ENCODE data around the gene PAM. TPM values are rescaled to one million over a fixed set of nuclear protein-coding genes. Genes with fewer than 3 reads are reported as not detected.

The PAM gene
- total and polyA plus RNA-seq, 2 donors (not counting 3 experiments of a cell fraction or from before 2014, with no cell fraction given): 118 to 176 TPM

DNA sequence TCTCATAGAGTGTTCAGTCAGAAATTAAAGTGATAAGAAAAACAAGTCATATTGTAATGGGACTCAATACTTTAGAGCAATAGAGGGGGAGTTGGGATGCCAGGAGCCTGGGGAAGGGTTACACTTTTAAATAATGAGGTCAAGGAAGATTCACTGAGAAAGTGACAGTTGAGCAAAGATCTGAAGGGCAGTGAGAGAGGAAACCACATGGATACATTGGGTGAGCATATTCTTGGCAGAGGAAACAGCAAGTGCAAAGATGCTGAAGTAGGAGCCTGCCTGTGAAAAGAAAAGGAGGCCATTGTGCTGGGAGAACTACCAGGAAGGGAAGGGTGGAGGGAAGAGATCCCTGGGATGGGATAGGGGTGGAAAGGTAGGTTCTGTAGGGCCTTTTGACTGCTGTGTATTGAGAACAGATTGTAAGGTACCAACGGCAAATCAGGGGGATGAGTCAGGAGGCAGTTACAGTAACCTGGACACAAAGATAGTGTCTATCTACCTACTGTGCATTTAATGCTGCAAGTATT is 79.4 kb downstream of the PAM start:
- H3K27me3 ChIP-seq (ENCODE audit: control insufficient read depth in 2 of 2, insufficient read depth in 2 of 2, low read length in 2 of 2): no peaks in the 10 kb centered on the region
- no peaks in the 10 kb centered on the region for H3K9me3 ChIP-seq (replicated peaks; ENCODE audit: control insufficient read depth, insufficient read depth, low read length)
- H3K9ac ChIP-seq (replicated peaks; ENCODE audit: extremely low read depth, insufficient read depth, low read length): no peak overlapping the region
- H3K79me2 ChIP-seq (ENCODE audit: control insufficient read depth, insufficient read depth, low read length): no peaks in the 10 kb centered on the region
- no peak overlapping the region for H3K4me2 ChIP-seq (ENCODE audit: insufficient read depth, low read length)
- H4K20me1 ChIP-seq (replicated peaks; ENCODE audit: control insufficient read depth, extremely low read depth, insufficient read depth, low read length): no peaks in the 10 kb centered on the region
- intact Hi-C loops (cut with micrococcal nuclease) (no loop called here), dilution Hi-C loops (cut with MboI; ENCODE audit: extremely low pct_ligation_motif_present, low sequenced_read_pairs) (no loop called here)
- H3K36me3 ChIP-seq (ENCODE audit: control insufficient read depth in 2 of 2, extremely low read depth in 1 of 2, insufficient read depth in 2 of 2, low read length in 2 of 2): no peaks in the 10 kb centered on the region
- H3K27ac ChIP-seq (ENCODE audit: insufficient read depth, low read depth, low read length): no peak overlapping the region
- CTCF ChIA-PET: no interaction called here
- no peak for DNase-seq (ENCODE audit: low read depth, low spot score)
- no peak overlapping the region for H3K4me3 ChIP-seq (replicated peaks in 1 of 3; ENCODE audit: insufficient read depth in 1 of 3, low read depth in 1 of 3, low read length in 3 of 3)
- POLR2A ChIA-PET: no interaction called here
- H2AFZ ChIP-seq (ENCODE audit: low read depth, low read length): no peak overlapping the region
- no peaks in the 10 kb centered on the region for H3K9me1 ChIP-seq (replicated peaks; ENCODE audit: control insufficient read depth, extremely low read depth, insufficient read depth, low read length)
- no peak for FAIRE-seq
- peaks cover 5% of the 10 kb centered on the region for H3K4me1 ChIP-seq (ENCODE audit: control insufficient read depth, extremely low read depth, insufficient read depth, low read length)
- no TSS peak for BruUV-seq (replicated peaks)
- TF ChIP-seq GATA2 (IDR thresholded peaks at IDR 0.05; ENCODE audit: insufficient read depth, insufficient read length, low read depth, low read length): no peak
- TF ChIP-seq FOS (IDR thresholded peaks at IDR 0.05; ENCODE audit: borderline replicate concordance, insufficient read depth, low read length): no peak
- no peak for TF ChIP-seq EZH2 (IDR thresholded peaks at IDR 0.05; ENCODE audit: borderline replicate concordance, low read depth, low read length, severe bottlenecking)
- no peak for TF ChIP-seq JUN (IDR thresholded peaks at IDR 0.05; ENCODE audit: borderline replicate concordance, insufficient read depth, insufficient read length, low read depth)
- no peak for TF ChIP-seq POLR2A (IDR thresholded peaks at IDR 0.05; ENCODE audit: low read depth, low read length)

DNA sequence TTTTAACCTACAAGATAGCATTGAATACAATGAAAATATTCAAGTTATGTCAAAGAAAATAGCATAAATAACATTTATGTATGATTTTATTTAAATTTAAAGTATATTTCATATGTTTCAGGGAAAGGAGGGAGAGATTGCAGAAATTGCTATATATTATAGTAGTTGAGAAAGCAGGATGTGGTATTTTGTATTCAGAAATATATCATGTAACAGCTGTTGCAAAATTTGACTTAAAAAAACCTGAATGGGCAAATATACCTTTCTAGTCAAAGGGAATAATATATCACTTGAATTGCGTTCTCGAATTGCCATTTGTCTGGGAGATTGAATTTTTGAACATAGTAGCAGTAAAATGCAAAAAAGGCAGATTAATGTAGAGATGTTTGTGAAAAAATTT is 80.6 kb downstream of the PAM start:
- no peak for TF ChIP-seq EZH2 (IDR thresholded peaks at IDR 0.05; ENCODE audit: borderline replicate concordance, low read depth, low read length, severe bottlenecking)
- no peak for TF ChIP-seq POLR2A (IDR thresholded peaks at IDR 0.05; ENCODE audit: low read depth, low read length)
- no peak for TF ChIP-seq FOS (IDR thresholded peaks at IDR 0.05; ENCODE audit: borderline replicate concordance, insufficient read depth, low read length)
- TF ChIP-seq JUN (IDR thresholded peaks at IDR 0.05; ENCODE audit: borderline replicate concordance, insufficient read depth, insufficient read length, low read depth): no peak
- TF ChIP-seq, protein P1, sequence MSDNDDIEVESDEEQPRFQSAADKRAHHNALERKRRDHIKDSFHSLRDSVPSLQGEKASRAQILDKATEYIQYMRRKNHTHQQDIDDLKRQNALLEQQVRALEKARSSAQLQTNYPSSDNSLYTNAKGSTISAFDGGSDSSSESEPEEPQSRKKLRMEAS (IDR thresholded peaks at IDR 0.05; ENCODE audit: insufficient read depth, insufficient read length): no peak
- no peak for TF ChIP-seq POLR2AphosphoS5 (IDR thresholded peaks at IDR 0.05; ENCODE audit: insufficient read depth, low read depth, low read length)
- TF ChIP-seq GATA2 (IDR thresholded peaks at IDR 0.05; ENCODE audit: insufficient read depth, insufficient read length, low read depth, low read length): no peak
- TF ChIP-seq MYC (IDR thresholded peaks at IDR 0.05; ENCODE audit: low read depth, low read length): no peak
- TF ChIP-seq, protein P2, sequence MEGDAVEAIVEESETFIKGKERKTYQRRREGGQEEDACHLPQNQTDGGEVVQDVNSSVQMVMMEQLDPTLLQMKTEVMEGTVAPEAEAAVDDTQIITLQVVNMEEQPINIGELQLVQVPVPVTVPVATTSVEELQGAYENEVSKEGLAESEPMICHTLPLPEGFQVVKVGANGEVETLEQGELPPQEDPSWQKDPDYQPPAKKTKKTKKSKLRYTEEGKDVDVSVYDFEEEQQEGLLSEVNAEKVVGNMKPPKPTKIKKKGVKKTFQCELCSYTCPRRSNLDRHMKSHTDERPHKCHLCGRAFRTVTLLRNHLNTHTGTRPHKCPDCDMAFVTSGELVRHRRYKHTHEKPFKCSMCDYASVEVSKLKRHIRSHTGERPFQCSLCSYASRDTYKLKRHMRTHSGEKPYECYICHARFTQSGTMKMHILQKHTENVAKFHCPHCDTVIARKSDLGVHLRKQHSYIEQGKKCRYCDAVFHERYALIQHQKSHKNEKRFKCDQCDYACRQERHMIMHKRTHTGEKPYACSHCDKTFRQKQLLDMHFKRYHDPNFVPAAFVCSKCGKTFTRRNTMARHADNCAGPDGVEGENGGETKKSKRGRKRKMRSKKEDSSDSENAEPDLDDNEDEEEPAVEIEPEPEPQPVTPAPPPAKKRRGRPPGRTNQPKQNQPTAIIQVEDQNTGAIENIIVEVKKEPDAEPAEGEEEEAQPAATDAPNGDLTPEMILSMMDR (IDR thresholded peaks at IDR 0.05; ENCODE audit: extremely low read depth in 1 of 2, insufficient read depth in 1 of 2, low read depth in 1 of 2, low read length in 2 of 2): no peak
- no peak for DNase-seq (ENCODE audit: low read depth, low spot score)
- Histone ChIP-seq H3K27ac (ENCODE audit: insufficient read depth, low read depth, low read length) (no peak overlapping the region), H3K4me3 (replicated peaks in 1 of 3; ENCODE audit: insufficient read depth in 1 of 3, low read depth in 1 of 3, low read length in 3 of 3) (no peak overlapping the region), H3K27me3 (ENCODE audit: control insufficient read depth in 2 of 2, insufficient read depth in 2 of 2, low read length in 2 of 2) (no peaks in the 10 kb centered on the region), H3K4me2 (ENCODE audit: insufficient read depth, low read length) (no peak overlapping the region), H3K36me3 (ENCODE audit: control insufficient read depth in 2 of 2, extremely low read depth in 1 of 2, insufficient read depth in 2 of 2, low read length in 2 of 2) (no peaks in the 10 kb centered on the region), H3K9me1 (replicated peaks; ENCODE audit: control insufficient read depth, extremely low read depth, insufficient read depth, low read length) (no peaks in the 10 kb centered on the region), H3K4me1 (ENCODE audit: control insufficient read depth, extremely low read depth, insufficient read depth, low read length) (peaks cover 5% of the 10 kb centered on the region), H3K9me3 (replicated peaks; ENCODE audit: control insufficient read depth, insufficient read depth, low read length) (no peaks in the 10 kb centered on the region), H2AFZ (ENCODE audit: low read depth, low read length) (no peak overlapping the region), H3K9ac (replicated peaks; ENCODE audit: extremely low read depth, insufficient read depth, low read length) (no peak overlapping the region), H3K79me2 (ENCODE audit: control insufficient read depth, insufficient read depth, low read length) (no peaks in the 10 kb centered on the region), H4K20me1 (replicated peaks; ENCODE audit: control insufficient read depth, extremely low read depth, insufficient read depth, low read length) (no peaks in the 10 kb centered on the region)
- FAIRE-seq: no peak
- no TSS peak for BruUV-seq (replicated peaks)
- intact Hi-C loops (cut with micrococcal nuclease) (no loop called here), dilution Hi-C loops (cut with MboI; ENCODE audit: extremely low pct_ligation_motif_present, low sequenced_read_pairs) (no loop called here)
- CTCF ChIA-PET: no interaction called here
- POLR2A ChIA-PET: no interaction called here
